HG03025 (cell line): Measurements from ENCODE around the gene TOR1B.

Source experiments
- ATAC-seq: cut with Tn5 transposase; IDR thresholded peaks from one replicate; pipeline ENCODE4 v1.9.1; 2021; ENCODE audit warnings: mild to moderate bottlenecking, moderate library complexity; ENCODE audit not compliant: unreplicated experiment, low FRiP score

Gene TOR1B

DNA sequence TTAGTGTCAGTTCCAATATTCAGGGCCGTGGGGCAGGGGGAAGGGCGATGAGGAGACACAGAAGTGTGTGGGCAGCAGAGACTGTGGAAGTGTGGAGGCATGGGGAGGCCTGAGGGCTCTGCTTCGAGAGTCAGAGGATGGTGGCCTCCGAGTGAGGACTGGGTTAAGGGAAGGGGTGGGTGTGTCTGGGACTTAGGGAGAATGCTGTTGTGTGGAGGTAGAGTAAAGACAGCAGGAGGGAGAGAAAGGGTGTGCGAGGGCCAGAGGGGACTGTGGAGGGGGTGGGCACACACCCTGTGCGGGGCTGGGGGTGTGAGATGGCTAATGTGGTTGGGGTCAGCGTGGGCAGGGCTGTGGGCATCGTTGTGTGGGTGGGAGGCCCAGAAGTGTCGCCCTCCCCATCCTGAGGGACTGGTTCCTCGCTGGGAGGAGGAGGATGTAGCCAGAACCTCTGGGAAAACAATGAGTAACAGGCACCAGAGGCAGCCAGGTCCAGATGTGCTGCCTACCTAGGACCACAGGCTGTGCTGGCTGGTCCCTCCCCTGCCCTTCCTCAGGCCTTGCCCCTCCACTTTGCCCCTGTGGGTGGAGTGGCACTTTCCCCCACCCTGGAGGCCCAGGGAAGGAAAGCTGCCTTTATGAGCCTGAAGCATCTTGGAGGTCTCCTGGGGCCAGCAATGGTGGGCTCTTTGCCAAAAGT lies 36.5 kb downstream of the TOR1B start:
- ATAC-seq = no peak

DNA sequence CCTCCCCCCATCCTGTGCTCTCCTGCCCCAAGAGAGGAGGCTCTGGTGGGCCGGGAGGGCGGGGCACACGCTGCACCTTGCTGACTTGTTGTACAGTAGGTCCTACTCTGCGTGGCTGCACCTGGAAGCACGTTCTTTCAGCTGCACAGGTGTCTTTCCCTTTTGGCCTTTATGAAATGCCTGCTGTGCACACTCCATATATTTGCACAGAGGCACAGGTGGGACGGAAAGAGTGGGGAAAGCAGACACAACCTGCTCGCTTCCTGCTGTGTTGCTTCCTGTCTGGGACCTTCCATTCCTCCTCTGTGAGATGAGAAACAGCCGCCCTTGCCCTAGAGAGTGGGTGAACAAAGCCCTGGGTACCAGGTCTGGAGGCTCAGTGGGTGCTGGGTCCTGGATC lies 37.0 kb downstream of the TOR1B start:
- ATAC-seq = no peak

DNA sequence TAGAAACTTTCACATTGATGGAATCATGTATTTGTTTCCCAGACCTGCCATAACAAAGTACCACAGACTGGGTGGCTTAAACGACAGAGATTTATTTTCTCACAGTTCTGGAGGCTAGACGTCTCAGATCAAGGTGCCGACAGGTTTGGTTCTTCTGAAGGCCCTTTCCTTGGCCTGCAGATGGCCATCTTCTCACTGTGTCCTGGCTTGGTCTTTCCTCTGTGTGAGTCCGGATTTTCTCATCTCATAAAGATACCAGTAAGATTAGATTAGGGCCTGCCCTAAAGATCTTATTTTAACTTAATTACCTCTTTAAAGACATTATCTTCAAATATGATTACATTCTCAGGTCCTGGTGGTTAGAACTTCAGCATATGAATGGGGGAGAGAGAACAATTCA lies 38.1 kb downstream of the TOR1B start:
- ATAC-seq = no peak

DNA sequence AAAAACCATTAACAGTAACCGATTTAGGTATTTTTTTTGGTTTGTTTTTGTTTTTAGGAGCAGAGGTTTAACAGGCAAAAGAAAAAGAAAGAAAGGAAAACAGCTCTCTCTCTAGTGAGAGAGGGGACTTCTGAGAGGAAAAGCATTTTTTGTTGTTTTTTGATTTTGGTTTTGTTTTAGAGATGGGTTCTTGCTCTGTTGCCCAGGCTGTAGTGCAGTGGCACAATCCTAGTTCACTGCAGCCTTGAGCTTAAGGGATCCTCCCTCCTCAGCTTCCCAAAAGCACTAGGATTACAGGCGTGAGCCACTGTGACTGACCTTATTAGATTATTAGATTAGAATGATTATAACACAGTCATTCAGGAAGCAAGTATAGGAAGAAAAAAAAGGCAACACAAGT lies 42.4 kb downstream of the TOR1B start:
- no peak for ATAC-seq

DNA sequence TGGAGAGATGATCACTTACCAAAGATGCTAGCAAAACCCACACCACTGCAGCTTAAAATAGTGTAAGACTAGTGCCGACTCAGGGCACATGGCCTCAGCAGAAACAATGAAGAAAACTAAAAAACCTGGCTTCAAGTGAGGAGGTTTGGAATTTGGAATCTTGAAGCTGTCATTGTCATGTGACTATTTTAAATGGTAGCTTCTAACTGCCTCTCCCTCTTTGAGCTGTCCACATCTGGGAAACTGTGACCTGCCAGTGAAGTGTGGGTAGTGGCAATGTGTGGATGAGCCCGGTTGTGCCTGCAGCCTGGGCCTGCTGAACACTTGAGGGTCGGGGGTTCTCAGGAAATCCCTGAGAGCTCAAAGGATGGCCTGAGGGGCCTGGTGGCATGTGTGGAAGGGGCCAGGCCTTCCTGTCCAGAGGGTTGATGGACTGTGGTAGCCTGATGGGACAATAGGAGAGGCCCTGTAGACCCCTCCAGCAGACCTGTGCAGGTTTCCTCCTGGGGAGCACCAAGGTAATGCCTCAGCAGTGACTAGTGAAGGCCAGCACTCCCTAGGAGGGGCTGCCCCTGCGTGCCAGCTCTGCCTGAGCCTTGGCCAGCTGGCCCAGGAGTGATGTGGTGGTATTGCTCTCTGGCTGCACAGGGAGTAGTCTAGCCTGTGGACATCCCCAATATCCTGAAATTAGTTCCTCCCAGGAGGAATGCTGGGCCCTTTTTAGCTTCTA lies 45.9 kb downstream of the TOR1B start:
- no peak for ATAC-seq

DNA sequence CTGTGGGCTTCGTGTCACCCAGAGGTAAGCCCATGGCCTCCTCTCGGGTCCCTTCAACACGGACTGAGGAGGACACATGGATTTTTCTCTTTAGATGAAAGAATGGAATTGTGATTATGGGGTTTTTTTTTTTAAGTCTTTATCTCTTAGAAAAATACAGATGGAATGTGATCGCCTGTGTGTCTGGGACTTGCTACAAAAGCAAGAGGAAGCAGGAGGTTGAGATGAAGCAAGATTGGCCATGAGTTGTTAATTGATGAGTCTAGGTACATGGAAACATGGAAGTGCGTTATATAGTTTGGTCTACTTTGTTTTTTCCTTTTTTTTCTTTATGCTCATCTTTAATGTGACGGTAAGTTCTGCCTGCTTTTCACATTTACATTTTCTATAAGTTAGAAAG lies 46.9 kb downstream of the TOR1B start:
- ATAC-seq = no peak

DNA sequence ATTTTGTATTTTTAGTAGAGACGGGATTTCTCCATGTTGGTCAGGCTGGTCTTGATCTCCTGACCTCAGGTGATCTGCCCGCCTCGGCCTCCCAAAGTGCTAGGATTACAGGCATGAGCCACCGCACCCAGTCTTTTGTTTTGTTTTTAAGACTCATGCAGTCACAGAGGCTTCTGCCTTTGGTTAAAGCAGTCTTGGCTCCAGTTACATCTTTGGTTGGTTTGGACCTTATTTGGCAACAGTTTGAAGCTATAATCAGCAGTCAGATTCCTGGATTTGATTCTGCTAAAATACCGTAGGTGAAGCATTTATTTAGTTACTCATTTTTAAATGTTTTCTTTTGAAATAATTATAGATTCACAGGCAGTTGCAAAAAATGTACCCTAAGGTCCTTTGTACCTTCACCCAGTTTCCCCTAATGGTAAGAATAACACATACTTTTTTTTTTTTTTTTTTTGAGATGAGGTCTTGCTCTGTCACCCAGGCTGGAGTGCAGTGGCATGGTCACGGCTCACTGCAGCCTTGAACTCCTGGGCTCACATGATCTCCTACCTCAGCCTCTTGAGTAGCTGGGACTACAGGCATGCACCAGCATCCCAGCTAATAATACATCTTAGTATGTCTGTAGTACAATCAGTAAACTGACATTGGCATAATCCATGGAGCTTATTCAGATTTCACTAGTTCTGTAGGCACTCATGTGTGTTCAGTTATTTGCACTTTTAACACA lies 48.0 kb downstream of the TOR1B start:
- no peak for ATAC-seq

DNA sequence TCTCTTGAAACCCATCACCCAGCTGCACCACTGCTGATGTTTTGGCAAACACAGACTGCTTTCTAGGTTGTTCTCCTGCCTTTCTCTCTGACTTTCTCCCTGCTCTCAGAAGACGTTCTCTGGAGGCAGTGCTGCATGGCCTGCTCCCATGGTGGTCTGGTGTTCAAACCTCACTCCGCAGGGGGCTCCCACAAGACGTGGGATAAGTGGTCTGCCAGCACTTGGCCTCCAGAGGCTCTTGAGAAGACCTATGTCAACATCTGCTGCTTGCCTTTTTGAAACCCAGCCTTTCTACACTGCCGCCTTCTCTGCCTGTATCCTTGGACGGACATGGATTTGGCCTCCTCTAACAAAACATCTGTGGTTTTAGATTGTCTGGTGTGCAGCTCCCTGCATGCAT lies 48.8 kb downstream of the TOR1B start:
- no peak for ATAC-seq

DNA sequence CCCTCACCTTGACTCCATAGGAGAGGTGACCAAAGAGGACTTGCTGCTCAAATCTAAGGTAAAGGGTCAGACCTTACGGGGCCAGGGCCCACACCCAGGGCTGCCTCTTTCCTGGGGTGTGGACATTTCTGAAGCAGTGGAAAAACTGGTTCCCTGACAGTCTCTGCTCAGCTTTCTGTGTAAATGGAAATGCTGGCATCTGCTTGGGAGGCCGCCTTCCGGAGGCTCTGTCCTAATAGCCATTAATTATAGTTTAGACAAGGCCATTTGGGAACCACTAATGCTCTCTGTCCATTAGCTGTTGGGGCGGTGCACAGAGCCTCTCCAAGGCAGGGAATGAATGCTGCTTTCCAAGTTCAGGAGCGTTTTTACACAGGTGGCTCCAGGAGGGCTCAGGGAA lies 49.6 kb downstream of the TOR1B start:
- no peak for ATAC-seq

DNA sequence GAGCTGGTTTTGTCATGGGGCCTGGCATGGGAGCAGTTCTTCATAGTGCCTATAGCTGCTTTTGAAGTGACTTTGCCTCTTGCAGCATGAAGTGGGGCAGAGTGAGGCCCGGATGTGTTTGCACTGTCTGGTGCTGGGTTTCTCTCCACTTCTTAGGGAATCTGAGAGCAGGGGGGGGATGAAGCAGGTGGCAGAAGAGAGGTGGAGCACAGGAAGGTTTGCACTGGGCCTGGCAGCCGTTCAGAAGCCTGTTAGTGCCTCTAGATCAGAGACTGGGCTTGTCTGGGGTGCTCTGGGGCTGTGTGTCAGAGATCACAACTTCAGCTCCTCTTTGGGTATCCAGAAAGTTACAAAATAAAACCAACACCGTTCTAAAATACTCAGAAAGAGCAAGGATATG lies 50.6 kb downstream of the TOR1B start:
- ATAC-seq = no peak

DNA sequence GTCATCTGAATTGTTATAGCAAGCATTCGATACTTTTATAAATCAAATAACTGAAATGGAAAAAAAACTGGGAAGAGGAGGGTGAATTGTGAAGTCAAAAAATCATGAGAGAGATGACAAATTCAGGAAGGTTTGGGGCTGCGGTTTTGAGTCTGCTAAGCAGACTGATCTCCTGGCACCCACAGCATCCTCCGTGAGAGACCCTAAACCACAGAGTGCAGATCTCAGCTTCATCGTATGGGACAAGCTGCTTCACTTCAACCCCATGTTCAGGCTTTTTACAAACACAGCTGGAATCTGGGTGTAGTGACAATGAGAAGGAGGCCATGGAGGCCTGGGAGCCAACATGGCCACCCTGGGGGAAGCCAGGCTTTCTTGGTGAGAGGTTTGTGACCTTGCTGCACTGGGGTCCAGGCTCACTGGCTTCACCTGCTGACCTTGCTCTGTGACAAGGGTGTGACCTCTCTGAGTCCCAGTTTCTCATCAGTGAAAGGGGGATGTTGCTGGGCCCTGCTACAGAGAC lies 51.7 kb downstream of the TOR1B start:
- ATAC-seq = no peak

DNA sequence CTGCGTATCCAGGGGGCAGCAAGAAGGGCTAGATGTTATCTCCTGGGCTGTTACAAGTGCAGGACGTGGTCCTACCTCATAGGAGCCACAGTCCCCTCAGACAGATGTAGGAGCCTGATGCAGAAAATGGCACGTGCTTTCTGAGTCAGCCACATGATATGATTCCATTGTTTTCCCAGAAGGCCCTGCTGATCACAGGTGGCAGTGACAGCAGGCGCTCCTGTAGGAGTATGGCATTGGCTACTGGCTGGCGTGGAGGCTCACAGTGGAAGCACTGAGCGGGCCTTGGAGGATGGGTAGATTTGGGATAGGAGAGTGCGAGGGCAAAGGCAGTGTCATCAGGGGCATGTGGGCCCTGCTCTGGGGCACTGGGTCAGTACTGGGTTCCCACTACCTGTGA lies 54.2 kb downstream of the TOR1B start:
- ATAC-seq = no peak

DNA sequence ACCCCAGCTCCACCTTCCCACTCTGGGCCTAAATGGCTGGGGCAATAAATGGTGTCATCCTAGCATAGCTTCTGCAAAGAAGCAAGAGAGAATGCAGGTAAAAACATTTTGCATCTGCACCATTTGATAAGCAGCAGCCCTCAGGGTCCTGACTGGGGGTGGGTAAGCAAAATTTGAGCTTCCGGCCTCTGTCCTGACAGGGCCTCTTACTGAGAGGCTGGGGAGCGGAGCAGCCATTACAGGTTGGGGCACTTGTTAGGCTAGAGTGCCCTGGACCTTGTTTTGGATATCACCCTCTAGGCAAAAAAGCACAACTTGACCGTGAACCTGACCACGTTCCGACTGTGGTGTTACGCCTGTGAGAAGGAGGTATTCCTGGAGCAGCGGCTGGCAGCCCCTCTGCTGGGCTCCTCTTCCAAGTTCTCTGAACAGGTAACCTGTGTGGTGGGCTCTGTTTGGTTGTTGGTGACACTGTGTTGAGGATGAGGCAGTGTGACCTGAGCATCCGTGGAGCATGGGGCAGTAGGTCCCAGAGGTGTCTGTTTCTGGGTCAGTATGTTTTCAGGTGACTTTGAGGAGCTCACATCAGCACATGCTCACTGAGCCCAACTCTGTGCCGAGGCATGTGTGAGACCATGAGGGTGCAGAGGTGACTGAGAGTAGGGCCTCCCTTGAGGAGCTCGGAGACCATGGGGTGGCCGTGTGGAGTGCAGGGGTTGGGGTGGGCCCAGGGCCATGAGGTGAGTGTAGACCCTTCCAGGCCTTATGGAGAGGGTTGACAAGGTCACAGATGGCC lies 55.4 kb downstream of the TOR1B start:
- no peak for ATAC-seq
